ENCODE measurements around the gene ATP9B. TPM values are rescaled to one million over a fixed set of nuclear protein-coding genes. Genes with fewer than 3 reads are reported as not detected.
A peak's percentile ranks its signal among the peaks of the same experiment; 100 is the strongest.

ATP9B gene
- total RNA-seq, 1 donor from 2014 or later, result 12.6 TPM

DNA sequence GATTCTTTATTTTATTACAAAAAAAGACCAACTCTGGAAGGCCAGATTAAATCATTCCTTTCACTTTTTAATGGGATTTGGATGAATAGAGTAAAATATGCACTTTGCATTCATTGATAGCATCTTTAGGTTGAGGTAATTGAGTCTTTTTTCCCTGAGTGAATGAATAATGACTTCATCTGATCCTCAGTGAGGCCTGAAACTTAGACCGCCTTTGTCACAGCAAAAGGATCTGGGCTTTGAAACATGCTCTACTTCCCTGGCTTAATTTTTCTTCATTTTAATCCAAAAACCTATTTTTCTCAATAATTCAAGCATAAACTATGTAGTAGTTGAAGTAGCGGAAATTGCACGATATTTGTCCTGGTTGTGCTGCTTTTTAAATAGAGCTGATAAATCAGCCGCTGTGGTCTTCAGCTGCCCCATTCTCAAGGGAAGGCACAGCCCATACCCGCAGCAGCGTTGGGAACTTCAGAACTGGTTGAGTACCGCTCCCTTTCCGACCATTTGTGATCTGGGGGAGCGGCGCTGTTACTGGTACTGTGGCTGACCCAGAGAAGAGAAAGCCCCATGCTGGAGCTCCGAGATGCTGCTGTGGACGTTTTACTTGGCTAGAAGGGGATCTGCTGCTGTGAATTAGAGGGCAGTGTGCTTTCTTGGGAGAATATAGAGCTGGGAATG, 181.2 kb downstream of the ATP9B start:
- no peak overlapping the region for H3K4me3 ChIP-seq (ENCODE audit: insufficient read depth, low read depth, low read length)
- Mint-ChIP-seq H3K4me3 (ENCODE audit: unreplicated experiment) (no peak overlapping the region), H3K4me1 (ENCODE audit: low read depth, unreplicated experiment) (peaks cover 15% of the 10 kb centered on the region), H3K27me3 (ENCODE audit: low read depth, unreplicated experiment) (no peaks in the 10 kb centered on the region), H3K27ac (ENCODE audit: unreplicated experiment) (peak overlapping the region; percentile 8), H3K36me3 (ENCODE audit: low read depth, unreplicated experiment) (peaks cover 4% of the 10 kb centered on the region), H3K9me3 (ENCODE audit: unreplicated experiment) (no peaks in the 10 kb centered on the region)
- H3K9ac ChIP-seq (ENCODE audit: low read length), result no peak overlapping the region
- no peak overlapping the region for H2AFZ ChIP-seq (ENCODE audit: low read depth, low read length)
- no peaks in the 10 kb centered on the region for H4K20me1 ChIP-seq (ENCODE audit: insufficient read depth, low read length)
- H3K36me3 ChIP-seq (ENCODE audit: insufficient read depth, low read length), result no peaks in the 10 kb centered on the region
- H3K4me1 ChIP-seq (ENCODE audit: insufficient read depth, low read length), result no peaks in the 10 kb centered on the region
- no peaks in the 10 kb centered on the region for H3K9me3 ChIP-seq (ENCODE audit: insufficient read depth, low read depth, low read length)
- DNase-seq (ENCODE audit: low read depth) (no peak), FAIRE-seq (no peak)
- H3K27me3 ChIP-seq (ENCODE audit: insufficient read depth, low read length), result no peaks in the 10 kb centered on the region
- peak overlapping the region; percentile 44 for H3K4me2 ChIP-seq (ENCODE audit: low read length)
- no peaks in the 10 kb centered on the region for H3K79me2 ChIP-seq (ENCODE audit: insufficient read depth, low read length)
- H3K27ac ChIP-seq (ENCODE audit: low read depth, low read length), result no peak overlapping the region
- TF ChIP-seq, protein P1, sequence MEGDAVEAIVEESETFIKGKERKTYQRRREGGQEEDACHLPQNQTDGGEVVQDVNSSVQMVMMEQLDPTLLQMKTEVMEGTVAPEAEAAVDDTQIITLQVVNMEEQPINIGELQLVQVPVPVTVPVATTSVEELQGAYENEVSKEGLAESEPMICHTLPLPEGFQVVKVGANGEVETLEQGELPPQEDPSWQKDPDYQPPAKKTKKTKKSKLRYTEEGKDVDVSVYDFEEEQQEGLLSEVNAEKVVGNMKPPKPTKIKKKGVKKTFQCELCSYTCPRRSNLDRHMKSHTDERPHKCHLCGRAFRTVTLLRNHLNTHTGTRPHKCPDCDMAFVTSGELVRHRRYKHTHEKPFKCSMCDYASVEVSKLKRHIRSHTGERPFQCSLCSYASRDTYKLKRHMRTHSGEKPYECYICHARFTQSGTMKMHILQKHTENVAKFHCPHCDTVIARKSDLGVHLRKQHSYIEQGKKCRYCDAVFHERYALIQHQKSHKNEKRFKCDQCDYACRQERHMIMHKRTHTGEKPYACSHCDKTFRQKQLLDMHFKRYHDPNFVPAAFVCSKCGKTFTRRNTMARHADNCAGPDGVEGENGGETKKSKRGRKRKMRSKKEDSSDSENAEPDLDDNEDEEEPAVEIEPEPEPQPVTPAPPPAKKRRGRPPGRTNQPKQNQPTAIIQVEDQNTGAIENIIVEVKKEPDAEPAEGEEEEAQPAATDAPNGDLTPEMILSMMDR (IDR thresholded peaks at IDR 0.05; ENCODE audit: insufficient read depth, low read depth, low read length), result no peak
- TF ChIP-seq EZH2 (IDR thresholded peaks at IDR 0.05; ENCODE audit: insufficient read depth, low read length), result no peak

DNA sequence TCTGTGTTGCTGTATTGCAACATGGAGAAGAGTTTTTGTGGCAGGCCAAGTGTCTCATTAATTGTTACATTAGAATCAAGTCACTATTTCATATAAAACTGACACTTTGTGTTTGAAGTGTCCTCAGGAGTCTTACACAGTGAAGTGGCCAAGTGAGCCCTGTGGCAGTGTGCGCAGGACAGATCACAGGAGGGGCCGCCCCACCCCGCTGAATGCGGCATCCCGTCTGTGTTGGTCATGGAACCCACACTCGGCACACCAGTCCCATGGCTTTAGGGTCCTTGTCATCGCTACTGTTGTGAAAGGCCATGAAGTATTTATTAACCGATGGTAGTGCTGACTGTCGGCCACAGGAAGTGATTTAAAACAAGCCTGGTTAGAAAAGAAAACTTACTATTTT, 181.8 kb downstream of the ATP9B start:
- Histone ChIP-seq H3K9me3 (ENCODE audit: insufficient read depth, low read depth, low read length) (no peaks in the 10 kb centered on the region), H3K27ac (ENCODE audit: low read depth, low read length) (no peak overlapping the region)

DNA sequence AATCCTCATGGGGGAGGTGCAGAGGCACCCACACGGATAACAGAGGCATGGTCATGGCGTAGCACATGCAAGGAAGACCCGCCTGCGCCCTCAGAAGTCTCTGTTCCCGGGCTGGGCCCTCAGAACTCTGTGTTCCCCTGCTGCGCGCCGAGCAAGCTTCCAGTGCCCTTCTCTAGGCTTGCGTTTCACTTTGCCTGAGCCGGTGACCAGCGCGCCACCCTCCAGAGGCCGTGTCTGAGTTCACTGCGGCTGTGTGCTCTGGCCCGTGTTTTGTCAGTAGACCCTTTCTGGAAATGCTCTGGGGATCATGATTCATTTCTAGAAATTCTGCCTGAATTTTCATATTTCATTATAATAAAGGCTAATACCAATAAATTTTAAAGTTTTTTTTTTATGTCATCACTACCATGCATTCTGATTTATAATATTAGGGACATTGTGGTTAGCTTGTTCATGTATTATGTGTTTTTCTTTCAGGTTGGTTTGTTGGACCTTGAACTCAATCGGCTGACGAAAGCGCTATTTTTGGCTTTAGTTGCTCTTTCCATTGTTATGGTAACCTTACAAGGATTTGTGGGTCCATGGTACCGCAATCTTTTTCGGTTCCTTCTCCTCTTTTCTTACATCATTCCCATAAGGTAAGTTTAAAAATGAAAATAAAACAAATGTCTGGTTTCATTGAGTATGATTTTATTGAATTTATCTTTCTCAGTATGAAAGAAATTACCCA, 183.9 kb downstream of the ATP9B start:
- no peak for TF ChIP-seq EZH2 (IDR thresholded peaks at IDR 0.05; ENCODE audit: insufficient read depth, low read length)
- no peak overlapping the region for H3K4me3 ChIP-seq (ENCODE audit: insufficient read depth, low read depth, low read length)
- peaks cover 3% of the 10 kb centered on the region for H3K36me3 Mint-ChIP-seq (ENCODE audit: low read depth, unreplicated experiment)
- no peaks in the 10 kb centered on the region for H3K9me3 Mint-ChIP-seq (ENCODE audit: unreplicated experiment)
- H3K4me3 Mint-ChIP-seq (ENCODE audit: unreplicated experiment), result no peak overlapping the region
- H3K9me3 ChIP-seq (ENCODE audit: insufficient read depth, low read depth, low read length), result no peaks in the 10 kb centered on the region
- H3K4me2 ChIP-seq (ENCODE audit: low read length), result no peak overlapping the region
- no peak overlapping the region for H2AFZ ChIP-seq (ENCODE audit: low read depth, low read length)
- no peaks in the 10 kb centered on the region for H3K36me3 ChIP-seq (ENCODE audit: insufficient read depth, low read length)
- DNase-seq (ENCODE audit: low read depth), result no peak
- H4K20me1 ChIP-seq (ENCODE audit: insufficient read depth, low read length), result no peaks in the 10 kb centered on the region
- H3K27me3 Mint-ChIP-seq (ENCODE audit: low read depth, unreplicated experiment), result no peaks in the 10 kb centered on the region
- H3K27me3 ChIP-seq (ENCODE audit: insufficient read depth, low read length), result no peaks in the 10 kb centered on the region
- no peaks in the 10 kb centered on the region for H3K4me1 ChIP-seq (ENCODE audit: insufficient read depth, low read length)
- FAIRE-seq, result no peak
- H3K79me2 ChIP-seq (ENCODE audit: insufficient read depth, low read length), result no peaks in the 10 kb centered on the region
- H3K9ac ChIP-seq (ENCODE audit: low read length), result no peak overlapping the region
- no peak overlapping the region for H3K27ac ChIP-seq (ENCODE audit: low read depth, low read length)
- peaks cover 13% of the 10 kb centered on the region for H3K4me1 Mint-ChIP-seq (ENCODE audit: low read depth, unreplicated experiment)
- no peak overlapping the region for H3K27ac Mint-ChIP-seq (ENCODE audit: unreplicated experiment)

More for the DNA sequence above, 181.8 kb downstream of the ATP9B start:
- H3K9me3 Mint-ChIP-seq (ENCODE audit: unreplicated experiment), result no peaks in the 10 kb centered on the region
- H3K27ac Mint-ChIP-seq (ENCODE audit: unreplicated experiment), result no peak overlapping the region
- Histone ChIP-seq H3K4me3 (ENCODE audit: insufficient read depth, low read depth, low read length) (no peak overlapping the region), H2AFZ (ENCODE audit: low read depth, low read length) (no peak overlapping the region), H3K9ac (ENCODE audit: low read length) (no peak overlapping the region), H3K4me1 (ENCODE audit: insufficient read depth, low read length) (no peaks in the 10 kb centered on the region), H3K27me3 (ENCODE audit: insufficient read depth, low read length) (no peaks in the 10 kb centered on the region), H3K79me2 (ENCODE audit: insufficient read depth, low read length) (no peaks in the 10 kb centered on the region), H3K4me2 (ENCODE audit: low read length) (peak overlapping the region; percentile 44), H3K36me3 (ENCODE audit: insufficient read depth, low read length) (no peaks in the 10 kb centered on the region), H4K20me1 (ENCODE audit: insufficient read depth, low read length) (no peaks in the 10 kb centered on the region)
- H3K36me3 Mint-ChIP-seq (ENCODE audit: low read depth, unreplicated experiment), result peaks cover 4% of the 10 kb centered on the region
- peaks cover 15% of the 10 kb centered on the region for H3K4me1 Mint-ChIP-seq (ENCODE audit: low read depth, unreplicated experiment)
- FAIRE-seq, result no peak
- no peak for DNase-seq (ENCODE audit: low read depth)
- TF ChIP-seq EZH2 (IDR thresholded peaks at IDR 0.05; ENCODE audit: insufficient read depth, low read length), result no peak
- H3K27me3 Mint-ChIP-seq (ENCODE audit: low read depth, unreplicated experiment), result no peaks in the 10 kb centered on the region
- H3K4me3 Mint-ChIP-seq (ENCODE audit: unreplicated experiment), result no peak overlapping the region

Measured in astrocyte (in vitro differentiated cells and primary cell).